Transverse colon (tissue), 4 donors: ENCODE measurements around the gene PTPDC1.
A peak's percentile ranks its signal among the peaks of the same experiment; 100 is the strongest.

ENCODE experiments used
- EP300 ChIP-seq: sonication (generic); formaldehyde crosslinking; IDR thresholded peaks from one replicate; pipeline ENCODE4 v1.6.1; 2017; ENCODE audit warnings: antibody characterized with exemption, low read depth
- POLR2A ChIP-seq: fragments of 450-650 bp; IDR thresholded peaks from one replicate; pipeline ENCODE4 v1.6.1; 2016; ENCODE audit warnings: antibody characterized with exemption, mild to moderate bottlenecking, moderate library complexity
- POLR2AphosphoS5 ChIP-seq, 3 donors: sonication (generic); formaldehyde crosslinking; IDR thresholded peaks; one replicate each; pipeline ENCODE4 v1.6.1; 2016; ENCODE audit warnings: antibody characterized with exemption in 3 of 3
- TF ChIP-seq, protein P1 (sequence below), 5 experiments: fragments of 200-600 bp in 3 of 5; fragments of 450-650 bp in 2 of 5; sonication (generic) in 3 of 5; IDR thresholded peaks; 1 replicate in 2 of 5; 2 replicates in 3 of 5; pipeline ENCODE4 v1.5.1; 2016 to 2017; ENCODE audit warnings: antibody characterized with exemption in 5 of 5, inconsistent platforms in 3 of 5, mild to moderate bottlenecking in 2 of 5, moderate library complexity in 1 of 5

DNA sequence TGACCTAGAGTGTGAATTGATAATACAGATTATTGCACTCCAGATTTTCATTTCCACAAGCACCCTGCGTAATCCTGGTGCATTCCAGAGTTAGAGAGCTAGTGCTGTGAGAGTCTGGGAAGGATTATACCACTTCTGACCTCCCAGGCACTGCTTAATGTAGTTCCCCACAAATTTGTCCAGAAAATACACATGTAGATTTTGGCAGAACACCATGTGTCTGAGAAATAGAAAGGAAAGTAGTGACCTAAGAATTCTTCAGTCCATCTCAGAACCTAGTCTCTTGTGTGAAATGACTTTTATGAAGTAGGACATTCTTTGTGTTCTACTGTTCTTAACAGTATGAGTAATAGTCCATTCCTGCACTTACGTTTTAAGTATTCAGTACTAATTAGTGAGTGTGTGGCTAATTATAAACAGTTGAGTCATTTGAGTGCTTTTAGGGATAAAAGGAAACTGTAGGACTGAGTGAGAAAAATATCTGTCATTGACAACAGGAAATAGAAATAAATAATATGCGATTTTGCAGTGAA lies 27.8 kb upstream of the PTPDC1 start:
- TF ChIP-seq POLR2A: no peak
- TF ChIP-seq, protein P1, sequence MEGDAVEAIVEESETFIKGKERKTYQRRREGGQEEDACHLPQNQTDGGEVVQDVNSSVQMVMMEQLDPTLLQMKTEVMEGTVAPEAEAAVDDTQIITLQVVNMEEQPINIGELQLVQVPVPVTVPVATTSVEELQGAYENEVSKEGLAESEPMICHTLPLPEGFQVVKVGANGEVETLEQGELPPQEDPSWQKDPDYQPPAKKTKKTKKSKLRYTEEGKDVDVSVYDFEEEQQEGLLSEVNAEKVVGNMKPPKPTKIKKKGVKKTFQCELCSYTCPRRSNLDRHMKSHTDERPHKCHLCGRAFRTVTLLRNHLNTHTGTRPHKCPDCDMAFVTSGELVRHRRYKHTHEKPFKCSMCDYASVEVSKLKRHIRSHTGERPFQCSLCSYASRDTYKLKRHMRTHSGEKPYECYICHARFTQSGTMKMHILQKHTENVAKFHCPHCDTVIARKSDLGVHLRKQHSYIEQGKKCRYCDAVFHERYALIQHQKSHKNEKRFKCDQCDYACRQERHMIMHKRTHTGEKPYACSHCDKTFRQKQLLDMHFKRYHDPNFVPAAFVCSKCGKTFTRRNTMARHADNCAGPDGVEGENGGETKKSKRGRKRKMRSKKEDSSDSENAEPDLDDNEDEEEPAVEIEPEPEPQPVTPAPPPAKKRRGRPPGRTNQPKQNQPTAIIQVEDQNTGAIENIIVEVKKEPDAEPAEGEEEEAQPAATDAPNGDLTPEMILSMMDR (IDR thresholded peaks at IDR 0.05): no peak
- TF ChIP-seq POLR2AphosphoS5 (IDR thresholded peaks at IDR 0.05): peak in 1 of 3 donors; percentile 16
- no peak for TF ChIP-seq EP300
